IMR-90 (cell line): ENCODE results near the gene TIPRL.

Experiments
- POLR2A ChIP-seq: IDR thresholded peaks from 2 replicates; pipeline ENCODE4 v1.6.1; 2012; ENCODE audit warnings: mild to moderate bottlenecking, low read depth, low read length
- TF ChIP-seq, protein P1 (sequence below): conservative IDR thresholded peaks from 2 replicates; pipeline ENCODE4 v1.5.1; 2012; ENCODE audit warnings: mild to moderate bottlenecking, low read depth, low read length, improper control_type of control experiment

- TF ChIP-seq, protein P1, sequence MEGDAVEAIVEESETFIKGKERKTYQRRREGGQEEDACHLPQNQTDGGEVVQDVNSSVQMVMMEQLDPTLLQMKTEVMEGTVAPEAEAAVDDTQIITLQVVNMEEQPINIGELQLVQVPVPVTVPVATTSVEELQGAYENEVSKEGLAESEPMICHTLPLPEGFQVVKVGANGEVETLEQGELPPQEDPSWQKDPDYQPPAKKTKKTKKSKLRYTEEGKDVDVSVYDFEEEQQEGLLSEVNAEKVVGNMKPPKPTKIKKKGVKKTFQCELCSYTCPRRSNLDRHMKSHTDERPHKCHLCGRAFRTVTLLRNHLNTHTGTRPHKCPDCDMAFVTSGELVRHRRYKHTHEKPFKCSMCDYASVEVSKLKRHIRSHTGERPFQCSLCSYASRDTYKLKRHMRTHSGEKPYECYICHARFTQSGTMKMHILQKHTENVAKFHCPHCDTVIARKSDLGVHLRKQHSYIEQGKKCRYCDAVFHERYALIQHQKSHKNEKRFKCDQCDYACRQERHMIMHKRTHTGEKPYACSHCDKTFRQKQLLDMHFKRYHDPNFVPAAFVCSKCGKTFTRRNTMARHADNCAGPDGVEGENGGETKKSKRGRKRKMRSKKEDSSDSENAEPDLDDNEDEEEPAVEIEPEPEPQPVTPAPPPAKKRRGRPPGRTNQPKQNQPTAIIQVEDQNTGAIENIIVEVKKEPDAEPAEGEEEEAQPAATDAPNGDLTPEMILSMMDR, result no peak
- TF ChIP-seq POLR2A, result no peak
These were observed 11.6 kb downstream of the TIPRL start for GRCh38 chr1:168190403-168190802.
